HG03135 (cell line): Measurements from ENCODE around the gene SDHC.
A peak's percentile ranks its signal among the peaks of the same experiment; 100 is the strongest.
"Not testable (repeated sequence)": the region's sequence is repeated elsewhere in the genome, so short reads cannot be mapped to it uniquely, and the experiment has no call there.

Source experiments
- ATAC-seq: cut with Tn5 transposase; IDR thresholded peaks from one replicate; pipeline ENCODE4 v1.9.1; 2021; ENCODE audit warnings: mild to moderate bottlenecking, moderate library complexity; ENCODE audit not compliant: unreplicated experiment

SDHC gene

GRCh38 chr1:161381707-161382106, 67.5 kb downstream of the SDHC start:
- ATAC-seq = no peak

GRCh38 chr1:161382214-161383019, 68.2 kb downstream of the SDHC start:
- ATAC-seq = no peak

GRCh38 chr1:161388639-161389038, 74.5 kb downstream of the SDHC start:
- no peak for ATAC-seq

GRCh38 chr1:161389158-161389557, 75.0 kb downstream of the SDHC start:
- ATAC-seq = not testable (repeated sequence)

GRCh38 chr1:161389691-161390558, 75.7 kb downstream of the SDHC start:
- ATAC-seq = peak; percentile 78

GRCh38 chr1:161390559-161390858, 76.3 kb downstream of the SDHC start:
- ATAC-seq = no peak

- not testable (repeated sequence) for ATAC-seq
Observed at GRCh38 chr1:161391136-161391535, 77.0 kb downstream of the SDHC start.

GRCh38 chr1:161391611-161392010, 77.4 kb downstream of the SDHC start:
- ATAC-seq = no peak

- no peak for ATAC-seq
Observed at GRCh38 chr1:161393151-161393550, 79.0 kb downstream of the SDHC start.

- ATAC-seq = not testable (repeated sequence)
Observed at GRCh38 chr1:161397038-161397437, 82.9 kb downstream of the SDHC start.

GRCh38 chr1:161398900-161399256, 84.7 kb downstream of the SDHC start:
- ATAC-seq = peak; percentile 8

- ATAC-seq = peak; percentile 71
Observed at GRCh38 chr1:161399257-161399998, 85.2 kb downstream of the SDHC start.

- ATAC-seq = no peak
Observed at GRCh38 chr1:161402446-161402845, 88.3 kb downstream of the SDHC start.

- ATAC-seq = no peak
Observed at GRCh38 chr1:161404051-161404597, 89.9 kb downstream of the SDHC start.

- ATAC-seq = not testable (repeated sequence)
Observed at GRCh38 chr1:161406551-161406950, 92.4 kb downstream of the SDHC start.

- no peak for ATAC-seq
Observed at GRCh38 chr1:161407451-161407985, 93.3 kb downstream of the SDHC start.

- ATAC-seq = no peak
Observed at GRCh38 chr1:161408429-161409052, 94.4 kb downstream of the SDHC start.

- ATAC-seq = peak; percentile 59
Observed at GRCh38 chr1:161409848-161410635, 95.9 kb downstream of the SDHC start.

- ATAC-seq = not testable (repeated sequence)
Observed at GRCh38 chr1:161410636-161410970, 96.4 kb downstream of the SDHC start.
